Right ventricle myocardium inferior (tissue), 1 donor: ENCODE data around the gene NOL4L. TPM values are rescaled to one million over a fixed set of nuclear protein-coding genes. Genes with fewer than 3 reads are reported as not detected.
"Not testable (repeated sequence)": the region's sequence is repeated elsewhere in the genome, so short reads cannot be mapped to it uniquely, and the experiment has no call there.

Source experiments
- ATAC-seq: fragments of 200-7000 bp; cut with Tn5 transposase; one replicate; pipeline ENCODE4 v1.9.1; 2020; ENCODE audit warnings: mild to moderate bottlenecking, moderate library complexity
- DNase-seq: peaks from one replicate; pipeline ENCODE4 v3.0.0; 2021; ENCODE audit errors: missing footprints
- intact Hi-C: fragments of 100-400 bp; cut with DNase I; formaldehyde crosslinking; loops from one replicate; pipeline ENCODE4 v1.11.0; 2022
- total RNA-seq: library from RNA; stranded (reverse); fragmentation: NEBNext Ultra II Directional; extraction: Animal tissue kit (Norgen Biotek cat#: 25700); gene quantifications from one replicate; pipeline ENCODE4 v1.2.1, GENCODE V29; 2021
- donor health status: DM: no; HTN: yes; CAD: no; lungs with severe emphysema.

Gene NOL4L
- total RNA-seq, 1 donor from 2014 or later, result 4.3 TPM

- DNase-seq, result no peak
- intact Hi-C loops, result no loop called here
- ATAC-seq, result no peak
Measured at GRCh38 chr20:32436968-32437367, 148.2 kb downstream of the NOL4L start.

GRCh38 chr20:32436142-32436861 lies 148.8 kb downstream of the NOL4L start:
- intact Hi-C loops, result no loop called here
- ATAC-seq (no peak), DNase-seq (no peak)

- intact Hi-C loops, result no loop called here
- DNase-seq, result no peak
- ATAC-seq, result no peak
Measured at GRCh38 chr20:32435449-32436107, 149.6 kb downstream of the NOL4L start.

- intact Hi-C loops, result no loop called here
- DNase-seq, result no peak
- ATAC-seq, result no peak
Measured at GRCh38 chr20:32434434-32434833, 150.7 kb downstream of the NOL4L start.

GRCh38 chr20:32433311-32434021 lies 151.7 kb downstream of the NOL4L start:
- ATAC-seq (no peak), DNase-seq (no peak)
- intact Hi-C loops, result no loop called here

GRCh38 chr20:32432277-32432676 lies 152.9 kb downstream of the NOL4L start:
- intact Hi-C loops, result no loop called here
- ATAC-seq (no peak), DNase-seq (no peak)

GRCh38 chr20:32431457-32431856 lies 153.7 kb downstream of the NOL4L start:
- ATAC-seq (no peak), DNase-seq (no peak)
- intact Hi-C loops, result no loop called here

GRCh38 chr20:32429745-32430360 lies 155.3 kb downstream of the NOL4L start:
- DNase-seq, result no peak
- no peak for ATAC-seq
- intact Hi-C loops, result no loop called here

GRCh38 chr20:32429343-32429742 lies 155.8 kb downstream of the NOL4L start:
- DNase-seq, result no peak
- no peak for ATAC-seq
- intact Hi-C loops, result no loop called here

GRCh38 chr20:32427996-32428395 lies 157.1 kb downstream of the NOL4L start:
- intact Hi-C loops, result no loop called here
- DNase-seq, result no peak
- ATAC-seq, result no peak

GRCh38 chr20:32421290-32421689 lies 163.8 kb downstream of the NOL4L start:
- intact Hi-C loops, result no loop called here
- no peak for DNase-seq
- no peak for ATAC-seq

- no peak for ATAC-seq
- no peak for DNase-seq
- intact Hi-C loops, result no loop called here
Measured at GRCh38 chr20:32418376-32418775, 166.8 kb downstream of the NOL4L start.

- DNase-seq, result no peak
- intact Hi-C loops, result no loop called here
- no peak for ATAC-seq
Measured at GRCh38 chr20:32416206-32416605, 168.9 kb downstream of the NOL4L start.

GRCh38 chr20:32415494-32415893 lies 169.6 kb downstream of the NOL4L start:
- intact Hi-C loops, result no loop called here
- DNase-seq (no peak), ATAC-seq (no peak)

- no peak for DNase-seq
- intact Hi-C loops, result no loop called here
- ATAC-seq, result no peak
Measured at GRCh38 chr20:32411955-32412706, 173.0 kb downstream of the NOL4L start.

- ATAC-seq, DNase-seq, intact Hi-C loops: not testable (repeated sequence)
Measured at GRCh38 chr20:32407131-32407750, 177.9 kb downstream of the NOL4L start.

- ATAC-seq (no peak), DNase-seq (no peak)
- intact Hi-C loops, result no loop called here
Measured at GRCh38 chr20:32406701-32407100, 178.4 kb downstream of the NOL4L start.

- DNase-seq (no peak), ATAC-seq (no peak)
- intact Hi-C loops, result no loop called here
Measured at GRCh38 chr20:32404017-32404416, 181.1 kb downstream of the NOL4L start.
